Activated CD4-positive, alpha-beta memory T cell treated with anti-CD3 and anti-CD28 coated beads, Interleukin-2, amount 10 ng/mL, durations not matched to agents 7 days and 5 days (primary cell): ENCODE results near the gene HRC. TPM values are rescaled to one million over a fixed set of nuclear protein-coding genes. Genes with fewer than 3 reads are reported as not detected.

Experiments used
- CTCF ChIA-PET: fragments of 350-600 bp; sonication (Branson Sonifier 250); formaldehyde crosslinking; loops from one replicate; lab custom pipeline; 2021; ENCODE audit warnings: antibody characterized with exemption, inconsistent platforms; lab: Charles Lee
- POLR2A ChIA-PET: fragments of 350-600 bp; sonication (Branson Sonifier 250); formaldehyde crosslinking; loops from one replicate; lab custom pipeline; 2021; ENCODE audit warnings: antibody characterized with exemption; lab: Charles Lee
- DNase-seq: peaks from one replicate; pipeline ENCODE4 v3.0.0-alpha.2; 2020
- H3K27ac Mint-ChIP-seq: one replicate; pipeline ENCODE4 v1.8.0; 2021; ENCODE audit warnings: mild to moderate bottlenecking, mixed read lengths
- H3K27me3 Mint-ChIP-seq: one replicate; pipeline ENCODE4 v1.8.0; 2021; ENCODE audit warnings: mixed read lengths
- H3K36me3 Mint-ChIP-seq: one replicate; pipeline ENCODE4 v1.8.0; 2021; ENCODE audit warnings: low read depth, mixed read lengths
- H3K4me1 Mint-ChIP-seq: one replicate; pipeline ENCODE4 v1.8.0; 2021; ENCODE audit warnings: mixed read lengths
- H3K4me3 Mint-ChIP-seq: one replicate; pipeline ENCODE4 v1.8.0; 2021; ENCODE audit warnings: mild to moderate bottlenecking, mixed read lengths
- H3K9me3 Mint-ChIP-seq: one replicate; pipeline ENCODE4 v1.8.0; 2021; ENCODE audit warnings: mixed read lengths
- total RNA-seq, 2 experiments: library from RNA; stranded (reverse); gene quantifications; one replicate each; pipeline ENCODE4 v1.2.3, GENCODE V29; 2021

HRC gene, protein sequence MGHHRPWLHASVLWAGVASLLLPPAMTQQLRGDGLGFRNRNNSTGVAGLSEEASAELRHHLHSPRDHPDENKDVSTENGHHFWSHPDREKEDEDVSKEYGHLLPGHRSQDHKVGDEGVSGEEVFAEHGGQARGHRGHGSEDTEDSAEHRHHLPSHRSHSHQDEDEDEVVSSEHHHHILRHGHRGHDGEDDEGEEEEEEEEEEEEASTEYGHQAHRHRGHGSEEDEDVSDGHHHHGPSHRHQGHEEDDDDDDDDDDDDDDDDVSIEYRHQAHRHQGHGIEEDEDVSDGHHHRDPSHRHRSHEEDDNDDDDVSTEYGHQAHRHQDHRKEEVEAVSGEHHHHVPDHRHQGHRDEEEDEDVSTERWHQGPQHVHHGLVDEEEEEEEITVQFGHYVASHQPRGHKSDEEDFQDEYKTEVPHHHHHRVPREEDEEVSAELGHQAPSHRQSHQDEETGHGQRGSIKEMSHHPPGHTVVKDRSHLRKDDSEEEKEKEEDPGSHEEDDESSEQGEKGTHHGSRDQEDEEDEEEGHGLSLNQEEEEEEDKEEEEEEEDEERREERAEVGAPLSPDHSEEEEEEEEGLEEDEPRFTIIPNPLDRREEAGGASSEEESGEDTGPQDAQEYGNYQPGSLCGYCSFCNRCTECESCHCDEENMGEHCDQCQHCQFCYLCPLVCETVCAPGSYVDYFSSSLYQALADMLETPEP
- total RNA-seq = not detected

DNA sequence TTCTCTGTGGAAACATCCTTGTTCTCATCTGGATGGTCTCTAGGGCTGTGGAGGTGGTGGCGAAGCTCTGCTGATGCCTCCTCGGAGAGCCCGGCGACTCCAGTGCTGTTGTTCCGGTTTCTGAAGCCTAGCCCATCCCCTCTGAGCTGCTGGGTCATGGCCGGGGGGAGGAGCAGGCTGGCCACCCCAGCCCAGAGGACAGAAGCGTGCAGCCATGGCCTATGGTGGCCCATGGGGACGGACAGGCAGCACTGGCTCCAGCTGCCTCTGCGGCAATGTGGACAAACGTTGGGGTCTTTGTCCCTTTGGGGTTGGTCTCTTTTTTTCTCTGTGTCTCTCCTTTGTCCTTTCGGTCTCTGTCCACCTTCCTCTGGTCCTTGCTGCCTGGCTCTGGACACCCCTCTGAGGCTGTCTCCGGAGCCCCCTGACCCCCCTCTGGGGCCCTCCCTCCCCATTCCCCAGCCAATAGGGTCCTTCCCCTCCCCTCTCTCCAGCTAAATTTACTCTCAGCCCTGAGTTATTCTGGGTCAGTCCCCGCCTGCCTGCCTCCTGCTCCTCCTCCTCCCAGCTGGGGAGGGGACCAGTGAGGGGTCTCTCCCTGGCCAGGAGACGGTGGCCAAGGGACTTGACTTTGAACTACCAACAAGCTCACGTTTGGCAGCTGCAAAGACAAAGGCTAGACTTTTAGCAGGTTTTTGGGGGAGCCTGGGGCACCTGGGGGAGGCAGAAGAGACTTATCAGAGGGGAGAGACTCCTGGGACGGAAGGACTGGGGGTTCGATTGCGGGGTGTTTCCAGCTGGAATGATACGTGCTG is at the start of gene HRC:
HRC (minus strand) TSS at position 392 of the 815 bp plus-strand sequence; CDS start at position 233, 159 bp downstream.
- peaks cover 23% of the 10 kb centered on the region for H3K4me1 Mint-ChIP-seq
- H3K9me3 Mint-ChIP-seq = no peaks in the 10 kb centered on the region
- DNase-seq = no peak
- ChIA-PET POLR2A (no interaction called here), CTCF (no interaction called here)
- H3K4me3 Mint-ChIP-seq = no peak within 1 kb of the TSS
- no peak within 1 kb of the TSS for H3K27ac Mint-ChIP-seq
- no peaks in the 10 kb centered on the region for H3K36me3 Mint-ChIP-seq
- H3K27me3 Mint-ChIP-seq = peaks cover 56% of the 10 kb centered on the region

DNA sequence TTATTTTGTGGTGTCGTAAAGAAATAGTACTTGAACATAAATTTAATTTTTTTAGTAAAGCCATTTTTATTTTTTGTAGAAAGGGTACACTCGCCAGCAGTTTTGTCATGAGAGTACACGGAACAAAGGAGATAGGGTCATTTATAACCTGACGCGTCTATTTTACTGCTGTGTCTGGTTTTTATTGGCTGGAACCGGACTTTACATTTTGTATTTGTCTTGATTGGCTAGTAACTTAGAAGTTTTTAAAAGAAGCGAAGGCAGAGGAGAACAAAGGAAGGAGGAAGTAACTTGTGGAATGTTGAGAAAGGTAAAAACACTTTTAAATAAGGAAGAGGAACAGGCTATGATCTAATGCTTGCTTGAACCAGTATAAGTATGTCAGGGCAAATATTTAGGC is 45.8 kb upstream of the HRC start:
- ChIA-PET CTCF (no interaction called here), POLR2A (no interaction called here)
- Mint-ChIP-seq H3K4me1 (peaks cover 6% of the 10 kb centered on the region), H3K4me3 (no peak overlapping the region), H3K9me3 (no peaks in the 10 kb centered on the region), H3K27ac (no peak overlapping the region), H3K36me3 (no peaks in the 10 kb centered on the region), H3K27me3 (peaks cover 3% of the 10 kb centered on the region)
- no peak for DNase-seq

DNA sequence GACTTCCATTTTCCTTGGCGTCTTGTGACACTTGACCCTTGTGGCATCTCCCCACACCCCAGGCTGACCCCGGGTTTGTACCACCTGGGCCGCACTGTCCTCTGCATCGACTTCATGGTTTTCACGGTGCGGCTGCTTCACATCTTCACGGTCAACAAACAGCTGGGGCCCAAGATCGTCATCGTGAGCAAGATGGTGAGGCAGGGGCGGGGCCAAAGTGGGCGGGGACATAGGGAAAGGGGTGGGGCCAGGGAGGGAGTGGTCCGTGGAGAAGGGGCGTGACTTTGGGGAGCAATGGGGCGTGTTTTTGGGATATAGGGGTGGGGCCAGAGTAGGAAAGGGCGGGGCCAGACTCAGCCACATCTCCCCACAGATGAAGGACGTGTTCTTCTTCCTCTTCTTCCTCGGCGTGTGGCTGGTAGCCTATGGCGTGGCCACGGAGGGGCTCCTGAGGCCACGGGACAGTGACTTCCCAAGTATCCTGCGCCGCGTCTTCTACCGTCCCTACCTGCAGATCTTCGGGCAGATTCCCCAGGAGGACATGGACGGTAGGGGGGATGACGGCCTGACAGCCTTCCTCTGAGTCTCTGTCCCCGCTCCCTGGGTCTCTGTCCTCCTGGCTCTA is 45.2 kb upstream of the HRC start:
- no peaks in the 10 kb centered on the region for H3K36me3 Mint-ChIP-seq
- H3K4me1 Mint-ChIP-seq = peaks cover 6% of the 10 kb centered on the region
- H3K4me3 Mint-ChIP-seq = no peak overlapping the region
- no peaks in the 10 kb centered on the region for H3K9me3 Mint-ChIP-seq
- POLR2A ChIA-PET = no interaction called here
- DNase-seq = no peak
- CTCF ChIA-PET = interaction anchor here (0.8 to 3.5 kb wide), 5 partner anchors 7 to 102 kb away, joined by 3 to 23 read pairs (median 6); partner anchors contain the start of gene LIN7B
- H3K27me3 Mint-ChIP-seq = peaks cover 3% of the 10 kb centered on the region
- no peak overlapping the region for H3K27ac Mint-ChIP-seq

DNA sequence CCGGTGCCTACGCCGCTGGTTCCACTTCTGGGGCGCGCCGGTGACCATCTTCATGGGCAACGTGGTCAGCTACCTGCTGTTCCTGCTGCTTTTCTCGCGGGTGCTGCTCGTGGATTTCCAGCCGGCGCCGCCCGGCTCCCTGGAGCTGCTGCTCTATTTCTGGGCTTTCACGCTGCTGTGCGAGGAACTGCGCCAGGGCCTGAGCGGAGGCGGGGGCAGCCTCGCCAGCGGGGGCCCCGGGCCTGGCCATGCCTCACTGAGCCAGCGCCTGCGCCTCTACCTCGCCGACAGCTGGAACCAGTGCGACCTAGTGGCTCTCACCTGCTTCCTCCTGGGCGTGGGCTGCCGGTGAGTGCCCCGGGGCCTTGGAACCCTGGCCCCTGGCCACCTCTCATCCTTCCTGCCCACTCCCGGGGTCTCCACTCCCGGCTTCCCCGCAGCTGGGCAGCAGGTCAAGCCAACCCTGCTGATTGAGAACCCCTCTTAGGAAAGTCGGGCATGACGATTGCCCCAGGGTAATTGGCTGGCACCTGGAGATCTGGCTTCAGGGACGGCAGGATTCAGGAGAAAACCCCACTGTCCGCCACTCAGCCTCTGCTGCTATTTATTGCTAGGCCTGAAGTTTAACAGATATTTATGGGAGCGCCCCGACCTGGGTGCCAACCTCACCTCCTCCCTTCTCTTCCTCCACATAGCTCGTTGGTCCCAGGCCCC is 41.5 kb upstream of the HRC start:
- no peak for DNase-seq
- H3K4me1 Mint-ChIP-seq = peaks cover 6% of the 10 kb centered on the region
- POLR2A ChIA-PET = no interaction called here
- no peaks in the 10 kb centered on the region for H3K36me3 Mint-ChIP-seq
- CTCF ChIA-PET = interaction anchor here (1.5 to 3.5 kb wide), 2 partner anchors 11 to 50 kb away, joined by 3 to 23 read pairs; no protein-coding TSS in a partner anchor
- H3K27me3 Mint-ChIP-seq = no peaks in the 10 kb centered on the region
- H3K27ac Mint-ChIP-seq = no peak overlapping the region
- H3K4me3 Mint-ChIP-seq = no peak overlapping the region
- no peaks in the 10 kb centered on the region for H3K9me3 Mint-ChIP-seq

DNA sequence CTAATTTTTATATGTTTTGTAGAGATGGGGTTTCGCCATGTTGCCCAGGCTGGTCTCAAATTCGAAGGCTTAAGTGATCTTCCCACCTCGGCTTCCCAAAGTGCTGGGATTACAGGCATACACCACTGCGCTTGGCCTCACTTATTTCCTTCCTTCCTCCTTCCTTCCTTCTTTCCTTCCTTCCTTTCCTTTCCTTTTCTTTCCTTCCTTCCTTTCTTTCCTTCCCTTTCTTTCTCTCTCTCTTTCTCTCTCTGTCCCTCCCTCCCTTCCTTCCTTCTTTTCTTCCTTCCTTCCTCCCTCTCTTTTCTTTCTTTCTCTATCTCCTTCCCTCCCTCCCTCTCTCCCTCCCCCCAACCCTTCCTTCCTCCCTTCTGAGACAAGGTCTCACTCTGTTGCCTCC is 39.2 kb upstream of the HRC start:
- POLR2A ChIA-PET = no interaction called here
- Mint-ChIP-seq H3K4me1 (peaks cover 10% of the 10 kb centered on the region), H3K27me3 (no peaks in the 10 kb centered on the region), H3K27ac (no peak overlapping the region), H3K36me3 (no peaks in the 10 kb centered on the region), H3K9me3 (peaks cover 6% of the 10 kb centered on the region), H3K4me3 (no peak overlapping the region)
- DNase-seq = no peak
- CTCF ChIA-PET = interaction anchor here (0.7 to 1.3 kb wide), 2 partner anchors 97 to 277 kb away, joined by 3 read pairs; no protein-coding TSS in a partner anchor

DNA sequence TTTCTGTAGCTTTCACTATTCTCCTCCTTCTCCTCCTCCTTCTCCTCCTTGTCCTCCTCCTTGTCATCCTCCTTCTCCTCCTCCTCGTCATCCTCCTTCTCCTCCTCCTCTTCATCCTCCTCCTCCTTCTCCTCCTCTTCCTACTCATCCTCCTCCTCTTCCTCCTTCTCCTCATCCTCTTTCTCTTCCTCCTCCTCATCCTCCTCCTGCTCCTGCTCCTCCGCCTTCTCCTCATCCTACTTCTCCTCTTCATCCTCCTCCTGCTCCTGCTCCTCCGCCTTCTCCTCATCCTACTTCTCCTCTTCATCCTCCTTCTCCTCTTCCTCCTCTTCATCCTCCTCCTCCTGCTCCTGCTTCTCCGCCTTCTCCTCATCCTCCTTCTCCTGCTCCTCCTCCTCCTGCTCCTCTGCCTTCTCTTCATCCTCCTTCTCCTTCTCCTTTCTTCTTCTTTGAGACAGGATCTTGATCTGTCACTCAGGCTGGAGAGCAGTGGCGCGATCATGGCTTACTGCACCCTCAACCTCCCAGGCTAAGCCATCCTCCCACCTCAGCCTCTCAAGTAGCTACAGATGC is 38.7 kb upstream of the HRC start:
- Mint-ChIP-seq H3K36me3 (no peaks in the 10 kb centered on the region), H3K27ac (no peak overlapping the region), H3K4me3 (no peak overlapping the region), H3K4me1 (peaks cover 14% of the 10 kb centered on the region), H3K9me3 (peaks cover 6% of the 10 kb centered on the region), H3K27me3 (no peaks in the 10 kb centered on the region)
- CTCF ChIA-PET = no interaction called here
- POLR2A ChIA-PET = no interaction called here
- no peak for DNase-seq

DNA sequence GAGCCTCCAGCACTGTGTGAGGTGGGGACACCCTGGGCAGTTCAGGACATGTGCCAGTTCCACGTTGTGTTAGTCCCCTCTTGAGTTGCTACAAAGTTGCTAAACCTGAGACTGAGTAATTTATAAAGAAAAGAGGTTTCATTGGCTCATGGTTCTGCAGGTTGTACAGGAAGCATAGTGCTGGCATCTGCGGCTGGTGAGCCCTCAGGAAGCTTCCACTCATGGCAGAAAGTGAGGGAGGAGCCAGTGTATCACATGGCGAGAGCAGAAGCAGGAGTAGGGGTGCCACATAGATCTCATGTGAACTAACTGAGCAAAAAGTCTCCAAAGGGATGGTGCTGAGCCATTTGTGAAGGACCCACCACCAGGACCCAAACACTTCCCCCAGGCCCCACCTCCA is 35.6 kb upstream of the HRC start:
- Mint-ChIP-seq H3K36me3 (no peaks in the 10 kb centered on the region), H3K4me1 (peaks cover 15% of the 10 kb centered on the region), H3K4me3 (no peak overlapping the region), H3K27me3 (peaks cover 2% of the 10 kb centered on the region), H3K27ac (no peak overlapping the region), H3K9me3 (peaks cover 6% of the 10 kb centered on the region)
- POLR2A ChIA-PET = no interaction called here
- CTCF ChIA-PET = interaction anchor here (0.8 to 1.0 kb wide), 2 partner anchors 8 to 93 kb away, joined by 3 to 5 read pairs; no protein-coding TSS in a partner anchor
- no peak for DNase-seq

DNA sequence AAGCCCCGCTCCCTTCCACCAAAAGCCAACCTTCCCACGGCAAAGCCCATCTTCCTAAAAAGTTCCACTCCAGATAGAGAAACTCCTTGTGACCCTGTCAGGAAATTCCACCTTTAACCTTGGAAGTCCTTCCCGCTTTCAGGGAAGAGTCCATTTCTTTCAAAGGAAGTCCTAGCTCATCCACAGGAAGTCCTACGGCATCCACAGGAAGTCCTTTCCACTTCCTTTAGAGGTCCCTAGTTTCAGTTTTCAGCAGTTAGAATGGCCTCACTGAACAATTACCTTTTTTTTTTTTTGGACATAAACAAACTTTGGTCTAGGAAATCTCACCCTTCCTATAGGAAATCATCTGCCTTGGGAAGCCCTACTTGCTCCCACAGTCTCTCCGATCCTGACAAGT is 34.1 kb upstream of the HRC start:
- H3K36me3 Mint-ChIP-seq = no peaks in the 10 kb centered on the region
- ChIA-PET CTCF (interaction anchor here (1.4 kb wide), 1 partner anchor 10 kb away, joined by 9 read pairs; no protein-coding TSS in a partner anchor), POLR2A (no interaction called here)
- no peak overlapping the region for H3K4me3 Mint-ChIP-seq
- peaks cover 6% of the 10 kb centered on the region for H3K9me3 Mint-ChIP-seq
- peaks cover 15% of the 10 kb centered on the region for H3K4me1 Mint-ChIP-seq
- H3K27ac Mint-ChIP-seq = no peak overlapping the region
- H3K27me3 Mint-ChIP-seq = peaks cover 2% of the 10 kb centered on the region
- DNase-seq = no peak

DNA sequence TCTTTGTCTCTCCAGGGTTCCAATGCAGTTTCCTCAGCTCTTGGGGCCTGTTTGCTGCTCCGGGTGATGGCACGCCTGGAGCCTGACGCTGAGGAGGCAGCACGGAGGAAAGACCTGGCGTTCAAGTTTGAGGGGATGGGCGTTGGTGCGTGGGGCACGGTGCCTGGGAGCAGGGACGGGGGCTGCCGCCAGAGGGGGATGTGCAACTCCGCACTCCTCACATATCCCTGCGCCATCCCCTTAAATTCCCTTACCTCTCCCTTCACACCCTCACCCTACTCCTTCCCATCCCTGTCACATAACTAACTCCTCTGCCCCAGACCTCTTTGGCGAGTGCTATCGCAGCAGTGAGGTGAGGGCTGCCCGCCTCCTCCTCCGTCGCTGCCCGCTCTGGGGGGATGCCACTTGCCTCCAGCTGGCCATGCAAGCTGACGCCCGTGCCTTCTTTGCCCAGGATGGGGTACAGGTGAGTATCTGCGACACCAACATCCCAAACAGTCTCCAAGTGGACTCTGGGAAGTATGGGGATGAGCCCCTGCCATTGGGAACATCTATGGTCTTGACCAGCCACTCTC is 33.5 kb upstream of the HRC start:
- H3K4me3 Mint-ChIP-seq = no peak overlapping the region
- ChIA-PET CTCF (interaction anchor here (1.4 kb wide), 1 partner anchor 10 kb away, joined by 9 read pairs; no protein-coding TSS in a partner anchor), POLR2A (no interaction called here)
- H3K9me3 Mint-ChIP-seq = peaks cover 10% of the 10 kb centered on the region
- DNase-seq = no peak
- H3K4me1 Mint-ChIP-seq = peaks cover 15% of the 10 kb centered on the region
- H3K27me3 Mint-ChIP-seq = peaks cover 2% of the 10 kb centered on the region
- peaks cover 4% of the 10 kb centered on the region for H3K36me3 Mint-ChIP-seq
- H3K27ac Mint-ChIP-seq = no peak overlapping the region

DNA sequence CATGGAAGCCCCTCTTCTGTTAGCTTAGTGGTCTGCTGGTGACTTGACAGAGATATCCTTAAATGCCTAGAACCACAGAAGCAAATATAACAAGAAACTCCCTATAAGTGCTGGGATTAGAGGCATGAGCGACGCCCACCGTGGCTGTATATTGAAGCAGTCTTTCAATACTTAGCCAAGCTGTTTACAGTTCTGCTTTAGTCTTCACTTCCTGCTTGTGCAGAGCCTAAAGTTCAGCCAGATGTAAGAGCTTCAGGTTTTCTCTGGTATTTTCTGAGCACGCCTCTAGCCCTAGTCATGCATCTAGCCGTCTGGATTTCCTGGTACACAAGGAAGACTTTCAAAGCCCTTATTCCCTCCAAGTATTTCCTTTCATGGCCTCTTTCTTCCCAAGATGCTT is 30.9 kb upstream of the HRC start:
- Mint-ChIP-seq H3K4me3 (no peak overlapping the region), H3K36me3 (peaks cover 4% of the 10 kb centered on the region), H3K4me1 (peaks cover 15% of the 10 kb centered on the region), H3K27me3 (peaks cover 2% of the 10 kb centered on the region), H3K27ac (no peak overlapping the region), H3K9me3 (peaks cover 14% of the 10 kb centered on the region)
- DNase-seq = no peak
- ChIA-PET POLR2A (no interaction called here), CTCF (no interaction called here)

DNA sequence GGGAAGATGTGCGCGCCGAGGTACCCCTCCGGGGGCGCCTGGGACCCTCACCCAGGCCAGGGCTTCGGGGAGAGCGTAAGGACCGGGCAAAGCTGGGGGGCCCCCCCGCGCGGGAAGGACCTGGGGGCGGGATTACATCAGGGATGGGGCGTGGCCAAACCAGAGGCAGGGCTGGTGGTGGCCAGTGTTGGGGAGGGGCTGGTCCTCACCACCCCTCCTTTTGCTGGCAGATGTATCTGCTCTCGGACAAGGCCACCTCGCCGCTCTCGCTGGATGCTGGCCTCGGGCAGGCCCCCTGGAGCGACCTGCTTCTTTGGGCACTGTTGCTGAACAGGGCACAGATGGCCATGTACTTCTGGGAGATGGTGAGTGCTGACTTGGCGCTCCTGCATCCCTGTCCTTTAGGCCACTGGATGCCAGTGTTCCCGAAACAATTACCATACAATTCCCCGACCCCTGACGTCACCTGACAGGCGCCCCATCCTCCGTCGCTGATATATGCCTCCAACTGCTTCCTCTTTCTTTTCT is 27.7 kb upstream of the HRC start:
- no peak overlapping the region for H3K4me3 Mint-ChIP-seq
- H3K4me1 Mint-ChIP-seq = no peaks in the 10 kb centered on the region
- peaks cover 2% of the 10 kb centered on the region for H3K27me3 Mint-ChIP-seq
- peaks cover 8% of the 10 kb centered on the region for H3K9me3 Mint-ChIP-seq
- H3K27ac Mint-ChIP-seq = no peak overlapping the region
- peaks cover 4% of the 10 kb centered on the region for H3K36me3 Mint-ChIP-seq
- POLR2A ChIA-PET = no interaction called here
- DNase-seq = no peak
- CTCF ChIA-PET = interaction anchor here (0.7 kb wide), 1 partner anchor 508 kb away, joined by 3 read pairs; no protein-coding TSS in a partner anchor
